ENCODE data around the gene ZNF529. TPM values are rescaled to one million over a fixed set of nuclear protein-coding genes. Genes with fewer than 3 reads are reported as not detected.
A peak's percentile ranks its signal among the peaks of the same experiment; 100 is the strongest.
"Not testable (repeated sequence)": the region's sequence is repeated elsewhere in the genome, so short reads cannot be mapped to it uniquely, and the experiment has no call there.

The ZNF529 gene
- polyA plus RNA-seq (2013, experiment 1 of 2), result 6.3 TPM
- polyA plus RNA-seq (2013, experiment 2 of 2), result 7.1 TPM

DNA sequence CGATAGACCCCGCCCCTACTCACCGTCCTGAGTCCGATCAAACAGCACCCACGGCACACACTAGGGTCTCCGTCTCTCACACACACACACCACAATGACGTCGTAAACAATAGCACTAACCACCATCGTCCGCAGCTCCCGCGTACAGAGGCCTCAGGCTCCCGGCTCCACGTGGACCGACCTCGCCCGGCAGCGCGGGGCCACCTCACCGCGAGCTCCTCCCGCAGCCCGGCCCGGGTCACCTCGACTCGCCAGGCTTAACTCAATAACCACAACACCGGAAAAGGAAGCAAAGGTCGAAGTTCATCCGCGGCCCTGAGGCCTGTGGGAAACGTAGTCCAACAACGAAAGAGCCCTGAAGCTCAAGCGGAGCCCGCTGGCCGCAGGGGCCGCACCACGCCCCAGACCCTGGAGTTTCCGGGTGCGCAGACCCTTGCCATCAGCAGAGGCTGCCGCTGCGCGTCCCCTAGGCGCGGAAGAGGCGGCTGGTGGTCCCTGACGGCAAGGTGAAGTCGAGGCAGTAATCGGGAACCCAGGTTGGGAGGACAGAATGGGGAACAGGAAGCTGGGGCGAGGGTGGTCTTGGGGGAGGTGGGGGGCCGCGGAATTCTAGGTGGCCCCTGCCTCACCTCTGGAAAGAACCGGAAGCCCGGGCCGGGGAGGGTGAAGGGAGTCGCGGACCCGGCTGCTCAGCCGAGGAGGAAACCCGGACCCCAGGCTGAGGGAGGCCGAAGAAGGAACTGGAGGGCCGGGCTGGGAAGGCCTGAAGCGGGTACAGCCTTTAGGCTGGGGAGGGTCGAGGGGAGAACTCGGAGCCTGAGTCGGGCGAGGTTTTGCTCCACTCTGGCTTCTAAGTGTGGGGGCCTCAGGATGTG is at the start of gene ZNF529:
Gene ZNF529 (minus strand): TSS at position 273 of the 875 bp plus-strand sequence. CDS start 946 bp downstream, outside the sequence.
- peak within 1 kb of the TSS; percentile 80 for H3K4me3 ChIP-seq (ENCODE audit: low read length)
- peak within 1 kb of the TSS; percentile 36 for H3K27ac ChIP-seq (ENCODE audit: low read depth, low read length)
- peaks cover 6% of the 10 kb centered on the region; the same call in 1 of the 2 replicates for H3K4me1 ChIP-seq (ENCODE audit: insufficient read depth, low read length)
- peak within 1 kb of the TSS; percentile 82 for H3K9ac ChIP-seq (ENCODE audit: low read depth, low read length)
- H3K36me3 ChIP-seq (ENCODE audit: insufficient read depth, low read length), result peaks cover 33% of the 10 kb centered on the region
- under 1% methylated on average over 66 of the region's 66 CpGs for WGBS
- no peaks in the 10 kb centered on the region for H3K27me3 ChIP-seq (ENCODE audit: insufficient read depth, low read length)
- no peaks in the 10 kb centered on the region for H3K9me3 ChIP-seq (ENCODE audit: insufficient read depth, low read depth, low read length)

DNA sequence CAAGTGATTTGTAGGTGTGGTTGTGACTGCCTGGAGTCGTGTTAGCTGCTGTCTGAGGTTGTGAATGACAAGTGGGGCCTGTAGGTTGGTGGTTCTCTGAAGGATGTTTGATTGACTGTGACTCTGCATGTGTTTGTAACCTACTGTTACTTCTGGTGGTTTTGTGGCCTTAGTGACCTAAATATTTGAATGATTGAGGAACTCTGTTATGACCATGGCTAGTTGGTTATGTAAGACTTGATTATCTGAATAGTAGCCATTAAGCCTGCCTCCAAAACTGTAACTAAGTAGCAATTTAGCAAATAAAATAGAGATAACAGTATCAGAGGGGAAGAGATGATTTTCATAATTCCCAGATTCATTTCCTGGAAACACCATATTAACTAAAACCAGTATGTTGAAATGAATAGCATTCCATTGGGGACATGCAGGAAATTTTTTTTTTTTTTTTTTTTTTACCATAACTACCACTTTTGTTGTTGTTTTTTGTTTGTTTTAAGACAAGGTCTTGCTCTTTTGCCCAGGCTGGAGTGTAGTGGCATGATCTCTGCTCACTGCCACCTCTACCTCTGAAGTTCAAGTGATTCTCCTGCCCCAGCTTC is 32.9 kb upstream of the ZNF529 start:
- Histone ChIP-seq H3K4me3 (ENCODE audit: low read length) (peak overlapping the region; percentile 83), H3K27me3 (ENCODE audit: insufficient read depth, low read length) (peaks cover 13% of the 10 kb centered on the region), H3K36me3 (ENCODE audit: insufficient read depth, low read length) (peaks cover 19% of the 10 kb centered on the region), H3K9me3 (ENCODE audit: insufficient read depth, low read depth, low read length) (no peaks in the 10 kb centered on the region), H3K9ac (ENCODE audit: low read depth, low read length) (peak overlapping the region; percentile 76), H3K4me1 (ENCODE audit: insufficient read depth, low read length) (peaks cover 3% of the 10 kb centered on the region), H3K27ac (ENCODE audit: low read depth, low read length) (no peak overlapping the region)
- WGBS, result 12% methylated on average over 1 of the region's 1 CpG

DNA sequence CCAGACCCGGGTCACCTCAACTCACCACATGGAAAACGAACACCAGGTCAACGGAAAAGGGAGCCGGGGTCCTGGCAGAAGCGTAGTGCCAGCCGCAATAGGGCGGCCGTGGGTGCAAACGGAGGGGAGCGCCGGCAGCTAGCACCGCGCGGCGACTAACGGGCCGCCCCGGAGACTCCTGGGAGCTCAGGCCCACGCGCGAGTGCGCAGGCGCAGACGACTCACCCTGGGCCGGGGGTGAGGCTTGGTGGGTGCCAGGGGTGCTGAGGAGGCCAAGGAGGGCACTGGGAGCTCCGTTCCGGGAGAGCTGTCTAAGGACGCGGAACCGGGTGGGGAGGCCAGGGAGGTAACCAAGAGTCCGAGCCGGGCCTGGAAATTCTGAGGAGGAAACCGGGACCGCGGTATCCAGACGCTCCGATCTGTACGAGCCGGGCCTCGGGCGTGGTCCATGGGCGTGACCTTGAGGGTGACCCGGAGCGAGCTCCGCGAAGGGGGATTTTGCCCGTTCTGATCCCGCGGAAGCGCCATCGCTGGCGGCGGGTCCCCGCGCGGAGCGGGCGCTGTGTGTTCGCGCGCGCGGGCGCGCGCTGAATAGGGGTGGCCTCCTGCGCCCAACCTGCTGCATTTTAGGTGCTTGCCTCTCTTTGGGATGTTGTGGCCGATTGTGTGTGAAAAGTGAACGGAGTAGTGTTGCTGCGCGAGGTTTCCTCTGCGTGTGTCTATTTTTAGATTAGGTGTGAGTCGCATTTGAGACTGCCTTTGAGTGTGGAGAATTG is 32.2 kb upstream of the ZNF529 start, which contains the start of gene ZNF382:
Gene ZNF382 (plus strand): TSS at position 213 of the 776 bp plus-strand sequence. CDS start 4,602 bp downstream, outside the sequence.
- Histone ChIP-seq H3K36me3 (ENCODE audit: insufficient read depth, low read length) (peaks cover 13% of the 10 kb centered on the region), H3K4me3 (ENCODE audit: low read length) (peak within 1 kb of the TSS; percentile 83), H3K27me3 (ENCODE audit: insufficient read depth, low read length) (peaks cover 13% of the 10 kb centered on the region), H3K9me3 (ENCODE audit: insufficient read depth, low read depth, low read length) (no peaks in the 10 kb centered on the region), H3K27ac (ENCODE audit: low read depth, low read length) (no peak within 1 kb of the TSS), H3K9ac (ENCODE audit: low read depth, low read length) (peak within 1 kb of the TSS; percentile 76), H3K4me1 (ENCODE audit: insufficient read depth, low read length) (peaks cover 3% of the 10 kb centered on the region)
- WGBS, result 4% methylated on average over 73 of the region's 73 CpGs

DNA sequence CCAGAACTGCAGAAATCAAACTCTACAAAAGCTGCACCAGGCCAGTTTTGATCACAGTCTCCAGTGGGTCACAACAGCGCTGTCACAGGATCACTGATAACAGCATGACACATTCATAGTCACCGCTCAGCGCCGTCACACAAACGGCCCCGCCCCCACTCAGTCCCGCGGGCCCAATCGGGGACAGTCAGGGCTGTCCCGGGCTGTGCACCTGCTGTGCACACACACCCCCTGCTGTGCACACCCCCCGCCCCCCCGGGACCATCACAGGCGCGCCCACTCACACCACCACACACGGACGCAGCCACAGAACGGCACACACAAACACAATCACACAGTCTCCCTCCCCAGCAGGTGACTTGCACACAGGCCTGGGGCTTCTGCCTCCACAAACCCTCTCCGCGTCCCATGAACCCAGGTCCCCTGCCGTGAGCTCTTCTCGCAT is 31.6 kb upstream of the ZNF529 start:
- Histone ChIP-seq H3K4me1 (ENCODE audit: insufficient read depth, low read length) (peaks cover 3% of the 10 kb centered on the region), H3K9me3 (ENCODE audit: insufficient read depth, low read depth, low read length) (no peaks in the 10 kb centered on the region), H3K4me3 (ENCODE audit: low read length) (peak overlapping the region; percentile 83), H3K27me3 (ENCODE audit: insufficient read depth, low read length) (peaks cover 13% of the 10 kb centered on the region), H3K36me3 (ENCODE audit: insufficient read depth, low read length) (peaks cover 9% of the 10 kb centered on the region), H3K9ac (ENCODE audit: low read depth, low read length) (peak overlapping the region; percentile 76), H3K27ac (ENCODE audit: low read depth, low read length) (no peak overlapping the region)
- WGBS, result 2% methylated on average over 21 of the region's 21 CpGs

DNA sequence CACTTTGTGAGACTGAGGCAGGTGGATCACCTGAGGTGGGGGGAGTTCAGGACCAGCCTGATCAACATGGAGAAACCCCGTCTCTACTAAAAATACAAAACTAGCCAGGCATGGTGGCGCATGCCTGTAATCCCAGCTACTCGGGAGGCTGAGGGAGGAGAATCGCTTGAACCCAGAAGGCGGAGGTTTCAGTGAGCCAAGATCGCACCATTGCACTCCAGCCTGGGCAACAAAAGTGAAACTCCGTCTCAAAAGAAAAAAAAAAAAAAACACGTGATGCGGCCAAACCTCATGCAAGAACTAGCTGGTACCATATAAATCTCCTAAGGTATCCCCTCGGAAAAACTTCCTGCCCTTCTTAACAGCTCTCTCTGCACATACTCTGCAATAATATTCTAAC is 29.6 kb upstream of the ZNF529 start:
- 95% methylated on average over 10 of the region's 10 CpGs for whole genome bisulfite sequencing
- H3K4me3 ChIP-seq (ENCODE audit: low read length); H3K9me3 ChIP-seq (ENCODE audit: insufficient read depth, low read depth, low read length); H3K4me1 ChIP-seq (ENCODE audit: insufficient read depth, low read length); H3K9ac ChIP-seq (ENCODE audit: low read depth, low read length); H3K27ac ChIP-seq (ENCODE audit: low read depth, low read length); H3K36me3 ChIP-seq (ENCODE audit: insufficient read depth, low read length): not testable (repeated sequence)
- peaks cover 13% of the 10 kb centered on the region for H3K27me3 ChIP-seq (ENCODE audit: insufficient read depth, low read length)

DNA sequence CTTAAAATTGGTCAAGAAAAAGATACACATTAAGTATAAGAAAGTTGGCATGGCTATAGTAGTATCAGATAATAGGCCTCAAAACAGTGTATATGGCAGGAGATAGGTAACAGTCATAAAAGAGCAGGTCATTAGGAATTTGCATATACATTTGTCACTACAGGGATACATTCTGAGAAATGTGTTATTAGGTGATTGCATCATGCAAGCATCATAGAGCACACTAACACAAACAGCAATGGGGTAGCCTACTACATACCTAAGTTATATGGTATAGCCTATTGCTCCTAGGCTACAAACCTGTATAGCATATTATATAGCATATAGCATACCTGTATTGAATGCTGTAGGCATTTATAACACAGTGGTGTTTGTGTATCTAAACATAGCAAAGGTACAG is 6.2 kb upstream of the ZNF529 start:
- Histone ChIP-seq H3K36me3 (ENCODE audit: insufficient read depth, low read length) (peaks cover 59% of the 10 kb centered on the region), H3K27ac (ENCODE audit: low read depth, low read length) (no peak overlapping the region), H3K27me3 (ENCODE audit: insufficient read depth, low read length) (no peaks in the 10 kb centered on the region), H3K9ac (ENCODE audit: low read depth, low read length) (no peak overlapping the region), H3K4me1 (ENCODE audit: insufficient read depth, low read length) (peaks cover 6% of the 10 kb centered on the region; the same call in 1 of the 2 replicates), H3K4me3 (ENCODE audit: low read length) (no peak overlapping the region), H3K9me3 (ENCODE audit: insufficient read depth, low read depth, low read length) (no peaks in the 10 kb centered on the region)

DNA sequence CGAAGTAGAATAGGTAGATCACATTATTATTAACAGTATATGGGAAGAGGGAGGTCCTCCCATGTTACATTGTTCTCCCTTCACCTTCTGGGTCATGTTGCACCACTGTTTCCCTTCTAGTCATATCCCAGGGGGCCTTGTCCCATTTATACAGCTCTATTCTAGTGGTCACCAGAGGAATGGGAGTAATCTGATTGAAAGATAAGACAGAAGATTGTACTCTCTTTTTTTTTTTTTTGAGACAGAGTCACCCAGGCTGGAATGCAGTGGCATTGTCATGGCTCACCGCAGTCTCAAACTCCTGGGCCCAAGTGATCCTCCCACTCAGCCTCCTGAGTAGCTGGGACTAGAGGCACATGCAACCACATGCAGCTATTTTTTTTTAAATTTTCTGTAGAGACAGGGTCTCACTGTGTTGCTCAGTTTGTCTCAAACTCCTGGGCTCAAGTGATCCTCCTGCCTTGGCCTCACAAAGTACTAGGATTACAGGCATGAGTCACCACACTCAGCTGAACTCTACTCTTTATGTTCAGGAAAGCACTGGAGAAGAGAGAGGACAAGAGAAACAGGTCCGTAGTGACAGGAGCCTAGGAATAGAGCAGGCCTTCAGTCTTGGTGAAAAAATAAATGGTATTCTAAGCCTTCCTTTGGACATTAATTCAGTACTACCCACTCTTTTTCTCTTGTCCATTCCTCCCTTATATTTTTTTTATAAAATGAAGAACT is 4.3 kb upstream of the ZNF529 start:
- Histone ChIP-seq H3K9ac (ENCODE audit: low read depth, low read length) (no peak overlapping the region), H3K4me1 (ENCODE audit: insufficient read depth, low read length) (peaks cover 6% of the 10 kb centered on the region; the same call in 1 of the 2 replicates), H3K27ac (ENCODE audit: low read depth, low read length) (no peak overlapping the region), H3K9me3 (ENCODE audit: insufficient read depth, low read depth, low read length) (no peaks in the 10 kb centered on the region), H3K36me3 (ENCODE audit: insufficient read depth, low read length) (peaks cover 54% of the 10 kb centered on the region), H3K4me3 (ENCODE audit: low read length) (no peak overlapping the region), H3K27me3 (ENCODE audit: insufficient read depth, low read length) (no peaks in the 10 kb centered on the region)
- 98% methylated on average over 2 of the region's 3 CpGs for WGBS

DNA sequence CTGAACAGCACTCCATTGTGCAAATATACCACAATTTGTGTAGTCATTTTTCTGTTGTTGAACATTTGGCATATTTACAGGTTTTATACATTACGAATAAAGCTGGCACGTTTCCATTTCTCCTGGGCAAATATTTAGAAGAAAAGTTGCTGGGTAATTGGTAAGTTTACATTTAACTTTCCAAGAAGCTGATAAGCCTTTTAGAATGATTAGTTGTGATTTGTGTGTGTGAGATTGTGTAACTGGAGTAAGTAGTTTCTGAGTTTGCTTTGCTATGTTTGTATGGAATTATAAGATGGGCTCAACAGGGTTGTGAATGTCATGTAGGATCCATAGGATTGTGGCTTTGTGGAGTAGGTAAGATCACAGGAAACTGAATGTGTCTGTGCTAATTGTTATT is 1.6 kb upstream of the ZNF529 start:
- Histone ChIP-seq H3K9me3 (ENCODE audit: insufficient read depth, low read depth, low read length) (no peaks in the 10 kb centered on the region), H3K27ac (ENCODE audit: low read depth, low read length) (no peak overlapping the region), H3K4me3 (ENCODE audit: low read length) (peak overlapping the region; percentile 80), H3K36me3 (ENCODE audit: insufficient read depth, low read length) (peaks cover 37% of the 10 kb centered on the region), H3K27me3 (ENCODE audit: insufficient read depth, low read length) (no peaks in the 10 kb centered on the region), H3K9ac (ENCODE audit: low read depth, low read length) (no peak overlapping the region), H3K4me1 (ENCODE audit: insufficient read depth, low read length) (peaks cover 6% of the 10 kb centered on the region; the same call in 1 of the 2 replicates)
- 95% methylated on average over 2 of the region's 2 CpGs for WGBS

DNA sequence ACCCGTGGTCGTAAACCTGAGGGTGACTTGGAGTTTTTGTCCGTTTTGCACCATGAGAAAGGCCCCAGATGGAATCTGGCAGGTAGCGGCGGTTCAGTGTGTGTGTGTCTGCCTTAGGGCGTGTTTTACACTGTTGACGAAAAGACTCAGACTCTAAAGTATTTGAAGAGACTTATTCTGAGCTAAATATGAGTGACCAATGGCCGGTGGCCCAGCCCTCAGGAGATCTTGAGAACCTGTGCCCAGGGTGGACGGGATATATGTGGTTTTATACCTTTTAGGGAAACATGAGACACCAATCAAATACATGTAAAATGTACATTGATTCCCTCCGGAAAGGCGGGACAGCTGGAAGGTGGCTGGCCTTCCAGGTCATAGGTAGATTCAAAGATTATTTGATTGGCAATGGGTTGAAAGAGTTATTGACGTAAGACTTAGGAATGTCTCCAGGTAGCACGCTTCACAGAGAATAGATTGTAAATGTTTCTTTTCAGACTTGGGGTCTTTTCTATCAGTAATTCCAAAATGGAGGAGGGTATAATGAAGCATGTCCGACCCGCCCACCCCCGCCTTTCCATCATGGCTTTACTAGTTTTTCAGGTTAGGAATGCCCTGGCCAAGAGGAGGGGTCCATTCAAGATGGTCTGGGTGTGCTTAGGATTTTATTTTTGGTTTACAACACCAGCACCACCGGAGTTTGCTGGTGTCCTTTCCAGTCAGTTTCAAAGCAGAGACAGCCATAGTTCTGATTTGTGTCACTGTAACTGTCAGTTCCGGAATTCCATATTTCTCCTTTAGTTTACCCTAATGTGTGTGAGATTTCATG is 1.0 kb upstream of the ZNF529 start:
- peak overlapping the region; percentile 36; the same call in 1 of the 2 replicates for H3K27ac ChIP-seq (ENCODE audit: low read depth, low read length)
- 34% methylated on average over 16 of the region's 18 CpGs for WGBS
- peak overlapping the region; percentile 80 for H3K4me3 ChIP-seq (ENCODE audit: low read length)
- H3K36me3 ChIP-seq (ENCODE audit: insufficient read depth, low read length), result peaks cover 34% of the 10 kb centered on the region
- no peaks in the 10 kb centered on the region for H3K9me3 ChIP-seq (ENCODE audit: insufficient read depth, low read depth, low read length)
- H3K4me1 ChIP-seq (ENCODE audit: insufficient read depth, low read length), result peaks cover 6% of the 10 kb centered on the region; the same call in 1 of the 2 replicates
- H3K27me3 ChIP-seq (ENCODE audit: insufficient read depth, low read length), result no peaks in the 10 kb centered on the region
- H3K9ac ChIP-seq (ENCODE audit: low read depth, low read length), result peak overlapping the region; percentile 82

Data from HUES64 (cell line).